Spleen (tissue), 11 donors: Measurements from ENCODE around the gene OIT3. TPM values are rescaled to one million over a fixed set of nuclear protein-coding genes. Genes with fewer than 3 reads are reported as not detected.

Source experiments
- DNase-seq: peaks from one replicate; pipeline ENCODE4 v3.0.0-alpha.2; 2020
- H3K27ac ChIP-seq, 8 donors: fragments of 200-600 bp; sonication (generic) in 7 of 8; 1 replicate in 4 of 8; 2 replicates in 4 of 8; pipeline versions ENCODE4 v1.5.0 to v1.8.0; 2016 to 2021; ENCODE audit warnings: inconsistent platforms in 4 of 8, mild to moderate bottlenecking in 4 of 8, moderate library complexity in 1 of 8
- H3K27me3 ChIP-seq, 7 donors: fragments of 200-600 bp; sonication (generic) in 6 of 7; replicated peaks in 1 of 7; 1 replicate in 4 of 7; 2 replicates in 3 of 7; pipeline versions ENCODE4 v1.5.0 to v1.8.0; 2016 to 2021; ENCODE audit warnings: inconsistent platforms in 3 of 7, mild to moderate bottlenecking in 1 of 7
- H3K36me3 ChIP-seq, 6 donors: fragments of 200-600 bp; sonication (generic) in 5 of 6; 1 replicate in 4 of 6; 2 replicates in 2 of 6; pipeline versions ENCODE4 v1.5.0 to v1.8.0; 2016 to 2021; ENCODE audit warnings: inconsistent platforms in 2 of 6
- H3K4me1 ChIP-seq, 6 donors: fragments of 200-600 bp; sonication (generic) in 5 of 6; 1 replicate in 3 of 6; 2 replicates in 3 of 6; pipeline versions ENCODE4 v1.5.0 to v1.8.0; 2016 to 2021; ENCODE audit warnings: inconsistent platforms in 3 of 6
- H3K4me3 ChIP-seq, 8 donors: fragments of 200-600 bp; sonication (generic) in 7 of 8; 1 replicate in 4 of 8; 2 replicates in 4 of 8; pipeline versions ENCODE4 v1.5.0 to v1.8.0; 2016 to 2021; ENCODE audit warnings: inconsistent platforms in 4 of 8, mild to moderate bottlenecking in 4 of 8, moderate library complexity in 2 of 8
- H3K9me3 ChIP-seq, 8 donors: fragments of 200-600 bp; sonication (generic) in 7 of 8; 1 replicate in 4 of 8; 2 replicates in 4 of 8; pipeline versions ENCODE4 v1.5.0 to v1.8.0; 2016 to 2021; ENCODE audit warnings: inconsistent platforms in 4 of 8
- POLR2A ChIP-seq, 3 donors: fragments of 450-650 bp; IDR thresholded peaks; one replicate each; pipeline ENCODE4 v1.5.1; 2017; ENCODE audit warnings: antibody characterized with exemption in 3 of 3, mild to moderate bottlenecking in 1 of 3
- POLR2AphosphoS5 ChIP-seq, 3 donors: sonication (generic); formaldehyde crosslinking; IDR thresholded peaks; one replicate each; pipeline ENCODE4 v1.5.1; 2017; ENCODE audit warnings: antibody characterized with exemption in 3 of 3
- WGBS, 5 donors: extraction: QIAGEN DNeasy Blood & Tissue Kit in 3 of 5; methylation state at CpG; one replicate each; pipeline versions ENCODE4 v1.1.5 to v1.1.7; 2013 to 2018; 5-methylcytosine and 5-hydroxymethylcytosine counted together
- intact Hi-C: fragments of 100-400 bp; cut with DNase I; formaldehyde crosslinking; loops from one replicate; pipeline ENCODE4 v1.15.0; 2023; ENCODE audit warnings: low total_unique reads
- polyA plus RNA-seq, 3 donors: library from polyadenylated mRNA; stranded (reverse); fragments of 200-250 nt; gene quantifications; one replicate each; pipeline ENCODE4 v1.2.1, GENCODE V29; 2013
- total RNA-seq, 7 donors: library from RNA; depleted of rRNA in 3 of 7; stranded (reverse); fragments of >200 nt in 3 of 7; fragmentation: NEBNext Ultra II Directional in 4 of 7; extraction: Animal tissue kit (Norgen Biotek cat#: 25700) in 4 of 7; gene quantifications; one replicate each; pipeline versions ENCODE4 v1.1.0 to v1.2.1, GENCODE V29; 2016 to 2021
- TF ChIP-seq, protein P1 (sequence below), 11 experiments: fragments of 200-600 bp in 7 of 11; fragments of 450-650 bp in 4 of 11; sonication (generic) in 4 of 11; IDR thresholded peaks in 8 of 11; conservative IDR thresholded peaks in 3 of 11; 1 replicate in 7 of 11; 2 replicates in 4 of 11; pipeline versions ENCODE4 v1.4.0 to v1.8.0; 2016 to 2021; ENCODE audit warnings: antibody characterized with exemption in 11 of 11, inconsistent platforms in 4 of 11, mild to moderate bottlenecking in 1 of 11
- donor health status: healthy with polysubstance abuse.
- donor health status: DM: no; HTN: no; CAD: no; lungs with moderate emphysema.
- donor health status: DM: no; HTN: no; CAD: no.
- donor health status: Bipolar disorder and iron deficiency.
- donor health status: healthy.
- donor health status: DM: no; HTN: no; CAD: no.
- donor health status: DM: yes; HTN: yes; CAD: no.

The OIT3 gene
- total and polyA plus RNA-seq, 10 donors = 0.33 to 90.9 (median 18.4) TPM

GRCh38 chr10:72952642-72953158 is 59.2 kb downstream of the OIT3 start:
- H3K27ac ChIP-seq = no peak overlapping the region
- 83 to 92% (median 89%) methylated on average over 5 of the region's 5 CpGs for WGBS, 5 donors
- no peak for TF ChIP-seq POLR2A (IDR thresholded peaks at IDR 0.05)
- TF ChIP-seq POLR2AphosphoS5 (IDR thresholded peaks at IDR 0.05) = no peak
- TF ChIP-seq, protein P1, sequence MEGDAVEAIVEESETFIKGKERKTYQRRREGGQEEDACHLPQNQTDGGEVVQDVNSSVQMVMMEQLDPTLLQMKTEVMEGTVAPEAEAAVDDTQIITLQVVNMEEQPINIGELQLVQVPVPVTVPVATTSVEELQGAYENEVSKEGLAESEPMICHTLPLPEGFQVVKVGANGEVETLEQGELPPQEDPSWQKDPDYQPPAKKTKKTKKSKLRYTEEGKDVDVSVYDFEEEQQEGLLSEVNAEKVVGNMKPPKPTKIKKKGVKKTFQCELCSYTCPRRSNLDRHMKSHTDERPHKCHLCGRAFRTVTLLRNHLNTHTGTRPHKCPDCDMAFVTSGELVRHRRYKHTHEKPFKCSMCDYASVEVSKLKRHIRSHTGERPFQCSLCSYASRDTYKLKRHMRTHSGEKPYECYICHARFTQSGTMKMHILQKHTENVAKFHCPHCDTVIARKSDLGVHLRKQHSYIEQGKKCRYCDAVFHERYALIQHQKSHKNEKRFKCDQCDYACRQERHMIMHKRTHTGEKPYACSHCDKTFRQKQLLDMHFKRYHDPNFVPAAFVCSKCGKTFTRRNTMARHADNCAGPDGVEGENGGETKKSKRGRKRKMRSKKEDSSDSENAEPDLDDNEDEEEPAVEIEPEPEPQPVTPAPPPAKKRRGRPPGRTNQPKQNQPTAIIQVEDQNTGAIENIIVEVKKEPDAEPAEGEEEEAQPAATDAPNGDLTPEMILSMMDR (IDR thresholded peaks at IDR 0.05 in 8 of 11, conservative IDR thresholded peaks at IDR 0.05 in 3 of 11) = no peak
- H3K4me1 ChIP-seq = no peaks in the 10 kb centered on the region
- no peak for DNase-seq
- H3K4me3 ChIP-seq = no peak overlapping the region
- intact Hi-C loops = no loop called here
- H3K36me3 ChIP-seq = no peaks in the 10 kb centered on the region
- H3K27me3 ChIP-seq = peaks cover 0 to 5% (median 0%) of the 10 kb centered on the region in 7 donors
- no peaks in the 10 kb centered on the region for H3K9me3 ChIP-seq

DNA sequence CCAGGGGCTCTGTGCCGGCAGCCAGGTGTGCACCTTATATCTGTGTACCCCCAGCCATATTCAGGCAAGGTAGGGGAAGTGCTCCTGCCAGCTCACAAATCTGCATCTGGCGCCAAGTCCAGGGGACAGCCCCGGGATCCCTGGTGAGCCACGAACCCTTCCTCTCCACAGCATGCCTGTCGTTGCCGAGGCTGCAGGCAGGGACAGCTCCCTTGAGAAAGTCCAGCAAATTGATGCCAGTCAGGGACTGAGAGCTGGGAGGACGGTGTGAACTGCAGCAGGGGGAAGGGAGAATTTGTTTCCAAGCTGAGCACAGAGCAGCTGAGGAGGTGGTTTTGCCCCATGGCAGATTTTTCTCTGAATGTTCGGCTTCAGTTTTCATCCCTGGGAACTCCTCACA is 60.1 kb downstream of the OIT3 start:
- WGBS, 5 donors = 59 to 69% (median 61%) methylated on average over 7 to 8 of the region's 8 CpGs
- Histone ChIP-seq H3K4me3 (no peak overlapping the region), H3K36me3 (no peaks in the 10 kb centered on the region), H3K4me1 (no peaks in the 10 kb centered on the region), H3K27ac (no peak overlapping the region), H3K9me3 (no peaks in the 10 kb centered on the region), H3K27me3 (peaks cover 0 to 10% (median 0%) of the 10 kb centered on the region in 7 donors)
- no peak for TF ChIP-seq POLR2AphosphoS5 (IDR thresholded peaks at IDR 0.05)
- intact Hi-C loops = no loop called here
- no peak for DNase-seq

- Histone ChIP-seq H3K36me3 (no peaks in the 10 kb centered on the region), H3K4me1 (no peaks in the 10 kb centered on the region), H3K4me3 (no peak overlapping the region), H3K27me3 (peaks cover 0 to 12% (median 0%) of the 10 kb centered on the region in 7 donors), H3K27ac (no peak overlapping the region), H3K9me3 (no peaks in the 10 kb centered on the region)
- TF ChIP-seq POLR2A (IDR thresholded peaks at IDR 0.05) = no peak
- TF ChIP-seq POLR2AphosphoS5 (IDR thresholded peaks at IDR 0.05) = no peak
- TF ChIP-seq, protein P1 (IDR thresholded peaks at IDR 0.05 in 8 of 11, conservative IDR thresholded peaks at IDR 0.05 in 3 of 11) = no peak
- intact Hi-C loops = no loop called here
- DNase-seq = no peak
- 66 to 85% (median 82%) methylated on average over 8 of the region's 8 CpGs for WGBS, 5 donors
These were observed 60.7 kb downstream of the OIT3 start for GRCh38 chr10:72954230-72954595.

GRCh38 chr10:72954596-72955554 is 61.3 kb downstream of the OIT3 start, which contains the start of gene PLA2G12B:
TSS of gene PLA2G12B (minus strand) at chr10:72954806. CDS start at chr10:72954685, 121 bp downstream.
- Histone ChIP-seq H3K4me1 (no peaks in the 10 kb centered on the region), H3K27ac (no peak within 1 kb of the TSS), H3K9me3 (no peaks in the 10 kb centered on the region), H3K4me3 (no peak within 1 kb of the TSS), H3K27me3 (peaks cover 0 to 12% (median 0%) of the 10 kb centered on the region in 7 donors), H3K36me3 (no peaks in the 10 kb centered on the region)
- intact Hi-C loops = no loop called here
- 83 to 91% (median 90%) methylated on average over 12 of the region's 12 CpGs for WGBS, 5 donors
- TF ChIP-seq POLR2AphosphoS5 (IDR thresholded peaks at IDR 0.05) (no peak), POLR2A (IDR thresholded peaks at IDR 0.05) (no peak)
- TF ChIP-seq, protein P1 (IDR thresholded peaks at IDR 0.05 in 8 of 11, conservative IDR thresholded peaks at IDR 0.05 in 3 of 11) = no peak
- DNase-seq = no peak
